ENCODE results near the gene LPP.

DNA sequence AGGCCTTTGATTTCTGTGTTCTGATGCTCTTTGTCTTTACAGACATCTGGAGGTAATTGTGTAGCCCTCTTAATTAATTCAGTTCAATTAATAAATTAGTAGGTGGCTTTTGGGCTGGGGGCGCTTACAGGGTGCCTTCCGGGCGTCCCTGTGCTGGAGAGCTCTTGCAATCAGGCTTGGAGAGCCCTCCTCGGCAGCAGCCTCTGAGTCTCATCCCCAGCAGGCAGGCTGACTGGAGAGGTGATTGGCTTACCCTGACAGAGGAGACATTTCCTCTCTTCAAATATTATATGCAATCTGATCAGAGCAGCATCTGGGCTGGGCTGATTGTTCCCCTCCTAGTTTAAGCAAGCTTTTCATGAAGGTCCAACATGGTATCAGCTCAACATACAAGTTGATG, 250.7 kb downstream of the LPP start:
- TF ChIP-seq POLR2AphosphoS5 (IDR thresholded peaks at IDR 0.05; ENCODE audit: low read depth, low read length) (no peak), TAF1 (IDR thresholded peaks at IDR 0.05; ENCODE audit: borderline replicate concordance, insufficient read depth, low read length) (no peak), SIN3A (IDR thresholded peaks at IDR 0.05; ENCODE audit: borderline replicate concordance, insufficient read depth, low read length) (no peak), FOXP2 (optimal IDR thresholded peaks at IDR 0.05; ENCODE audit: borderline replicate concordance, extremely low read depth, extremely low read length, insufficient read depth) (no peak)
- TF ChIP-seq, protein P1, sequence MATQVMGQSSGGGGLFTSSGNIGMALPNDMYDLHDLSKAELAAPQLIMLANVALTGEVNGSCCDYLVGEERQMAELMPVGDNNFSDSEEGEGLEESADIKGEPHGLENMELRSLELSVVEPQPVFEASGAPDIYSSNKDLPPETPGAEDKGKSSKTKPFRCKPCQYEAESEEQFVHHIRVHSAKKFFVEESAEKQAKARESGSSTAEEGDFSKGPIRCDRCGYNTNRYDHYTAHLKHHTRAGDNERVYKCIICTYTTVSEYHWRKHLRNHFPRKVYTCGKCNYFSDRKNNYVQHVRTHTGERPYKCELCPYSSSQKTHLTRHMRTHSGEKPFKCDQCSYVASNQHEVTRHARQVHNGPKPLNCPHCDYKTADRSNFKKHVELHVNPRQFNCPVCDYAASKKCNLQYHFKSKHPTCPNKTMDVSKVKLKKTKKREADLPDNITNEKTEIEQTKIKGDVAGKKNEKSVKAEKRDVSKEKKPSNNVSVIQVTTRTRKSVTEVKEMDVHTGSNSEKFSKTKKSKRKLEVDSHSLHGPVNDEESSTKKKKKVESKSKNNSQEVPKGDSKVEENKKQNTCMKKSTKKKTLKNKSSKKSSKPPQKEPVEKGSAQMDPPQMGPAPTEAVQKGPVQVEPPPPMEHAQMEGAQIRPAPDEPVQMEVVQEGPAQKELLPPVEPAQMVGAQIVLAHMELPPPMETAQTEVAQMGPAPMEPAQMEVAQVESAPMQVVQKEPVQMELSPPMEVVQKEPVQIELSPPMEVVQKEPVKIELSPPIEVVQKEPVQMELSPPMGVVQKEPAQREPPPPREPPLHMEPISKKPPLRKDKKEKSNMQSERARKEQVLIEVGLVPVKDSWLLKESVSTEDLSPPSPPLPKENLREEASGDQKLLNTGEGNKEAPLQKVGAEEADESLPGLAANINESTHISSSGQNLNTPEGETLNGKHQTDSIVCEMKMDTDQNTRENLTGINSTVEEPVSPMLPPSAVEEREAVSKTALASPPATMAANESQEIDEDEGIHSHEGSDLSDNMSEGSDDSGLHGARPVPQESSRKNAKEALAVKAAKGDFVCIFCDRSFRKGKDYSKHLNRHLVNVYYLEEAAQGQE (IDR thresholded peaks at IDR 0.05; ENCODE audit: insufficient read depth in 1 of 2, low read depth in 2 of 2, low read length in 2 of 2), result no peak
